HG03064 (cell line): ENCODE results near the gene LIPI.
"Not testable (repeated sequence)": the region's sequence is repeated elsewhere in the genome, so short reads cannot be mapped to it uniquely, and the experiment has no call there.

Source experiments
- ATAC-seq: cut with Tn5 transposase; IDR thresholded peaks from one replicate; pipeline ENCODE4 v1.9.1; 2021; ENCODE audit warnings: low read depth; ENCODE audit not compliant: unreplicated experiment

The LIPI gene

GRCh38 chr21:14210738-14211137, at the start of gene LIPI:
Gene LIPI, minus strand, starts transcription at chr21:14210955. Its CDS starts 110 bp downstream, at chr21:14210845.
- no peak for ATAC-seq

GRCh38 chr21:14260174-14260764, 49.5 kb upstream of the LIPI start:
- no peak for ATAC-seq

DNA sequence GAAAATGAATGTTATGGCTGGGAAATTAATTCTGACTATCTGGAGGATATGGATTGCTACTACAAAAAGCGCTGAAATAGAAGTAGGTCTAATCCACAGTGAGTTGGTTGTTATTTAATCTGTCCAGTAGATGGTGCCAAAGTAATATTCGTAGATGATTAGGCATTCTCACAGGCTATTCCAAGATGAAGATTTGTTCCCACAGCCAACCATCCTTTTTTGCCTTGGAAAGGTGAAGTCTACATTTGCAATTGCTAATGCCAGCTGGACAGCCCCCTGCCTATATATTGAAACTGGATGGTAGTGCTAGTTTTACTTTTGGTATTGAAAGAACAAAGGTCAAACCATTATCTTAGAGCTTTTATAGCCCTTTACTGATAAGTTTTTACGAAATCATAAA, 49.0 kb upstream of the LIPI start:
- ATAC-seq = no peak

- no peak for ATAC-seq
Measured at GRCh38 chr21:14251336-14251735, 40.6 kb upstream of the LIPI start.

GRCh38 chr21:14245711-14246110, 35.0 kb upstream of the LIPI start:
- no peak for ATAC-seq

DNA sequence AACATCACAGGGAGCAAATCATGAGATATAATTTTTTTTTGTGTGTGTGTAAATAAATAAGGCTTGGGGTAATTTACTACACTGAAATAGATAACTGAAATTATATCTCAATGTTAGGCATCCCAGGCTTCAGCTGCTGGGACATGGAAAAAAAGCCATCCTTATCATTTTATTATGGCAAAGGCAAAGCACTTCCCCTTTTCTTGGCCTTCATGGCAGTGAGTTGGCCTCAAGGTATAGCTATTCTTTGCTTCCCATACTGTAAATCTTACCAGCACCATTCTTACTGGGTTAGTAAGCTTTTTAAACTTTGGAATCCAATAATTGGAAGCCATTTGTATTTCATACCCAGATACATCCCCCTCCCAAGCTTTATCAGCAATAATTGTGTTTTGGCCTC, 34.2 kb upstream of the LIPI start:
- no peak for ATAC-seq

- no peak for ATAC-seq
Measured at GRCh38 chr21:14243874-14244273, 33.1 kb upstream of the LIPI start.

GRCh38 chr21:14243461-14243860, 32.7 kb upstream of the LIPI start:
- ATAC-seq = no peak

- no peak for ATAC-seq
Measured at GRCh38 chr21:14241297-14241696, 30.5 kb upstream of the LIPI start.

DNA sequence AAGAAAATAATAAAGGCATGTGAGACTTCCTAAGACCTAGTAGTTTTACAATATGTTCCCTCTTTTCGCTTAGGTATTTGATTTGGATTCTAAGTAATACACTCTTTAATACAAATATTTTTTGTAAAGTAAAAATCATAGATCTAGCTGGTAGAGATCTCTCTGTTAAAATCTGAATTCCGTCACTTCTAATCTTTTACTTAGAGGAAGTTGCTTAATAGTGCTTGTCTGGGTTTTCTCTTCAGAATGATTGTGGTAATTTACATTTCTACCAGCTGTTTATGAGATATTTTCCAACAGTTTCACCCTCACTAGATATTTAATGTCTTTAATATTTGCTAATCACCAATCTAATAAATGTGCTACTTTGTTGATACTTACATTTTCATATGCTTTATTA, 28.5 kb upstream of the LIPI start:
- no peak for ATAC-seq

- ATAC-seq = no peak
Measured at GRCh38 chr21:14236180-14236579, 25.4 kb upstream of the LIPI start.

- ATAC-seq = no peak
Measured at GRCh38 chr21:14235101-14235500, 24.3 kb upstream of the LIPI start.

- no peak for ATAC-seq
Measured at GRCh38 chr21:14229399-14229798, 18.6 kb upstream of the LIPI start.

DNA sequence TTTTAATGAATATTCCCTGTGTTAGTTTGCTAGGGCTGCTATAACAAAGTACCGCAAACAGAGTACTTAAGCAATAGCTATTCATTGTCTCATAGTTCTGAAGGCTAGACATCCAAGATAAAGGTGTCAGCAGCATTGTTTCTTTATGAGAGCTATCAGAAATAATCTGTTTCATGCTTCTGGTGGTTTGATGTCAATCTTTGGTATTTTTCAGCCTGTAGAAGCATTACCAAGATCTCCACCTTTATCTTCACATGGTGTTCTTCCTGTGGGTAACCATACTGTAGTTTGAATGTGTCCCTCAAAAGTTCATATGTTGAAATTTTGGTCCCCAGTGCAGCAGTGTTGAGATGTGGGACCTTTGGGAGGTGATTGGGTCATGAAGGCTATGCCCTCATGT, 12.6 kb upstream of the LIPI start:
- no peak for ATAC-seq

DNA sequence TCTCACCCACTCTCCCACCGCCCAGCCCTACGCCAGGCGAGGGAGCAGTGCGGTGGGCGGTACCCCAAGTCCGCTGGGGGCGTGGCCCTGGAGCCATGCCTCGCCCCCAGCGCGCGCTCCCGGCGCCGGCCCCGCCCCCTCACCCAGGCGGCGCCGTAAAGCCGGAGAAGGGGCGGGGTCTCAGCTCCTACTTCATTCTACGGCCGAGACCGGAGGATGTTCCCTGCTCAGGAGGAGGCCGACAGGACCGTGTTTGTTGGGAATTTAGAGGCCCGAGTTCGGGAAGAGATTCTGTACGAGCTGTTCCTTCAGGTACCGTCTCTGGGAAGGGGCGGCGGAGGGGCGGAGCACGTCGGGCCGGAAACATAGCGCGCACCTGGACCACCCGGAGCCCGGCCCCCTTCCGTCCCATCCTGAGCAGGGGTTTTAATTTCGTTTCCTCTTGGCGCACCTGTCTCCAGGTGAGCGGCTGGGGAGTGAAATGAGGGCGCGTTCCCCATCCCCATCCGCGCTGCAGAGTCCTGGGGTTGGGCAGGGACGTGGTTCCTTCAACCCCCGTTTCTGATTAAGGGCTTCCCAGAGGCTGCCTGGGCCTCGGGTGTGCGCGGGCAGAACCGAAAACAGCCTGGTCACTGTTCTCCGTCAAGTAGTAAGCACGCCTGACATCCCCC, 5.4 kb upstream of the LIPI start, which contains the start of gene RBM11:
TSS of gene RBM11 (plus strand) at position 187 of the 671 bp plus-strand sequence. CDS start at position 217, 30 bp downstream.
- ATAC-seq = peak; percentile 68

DNA sequence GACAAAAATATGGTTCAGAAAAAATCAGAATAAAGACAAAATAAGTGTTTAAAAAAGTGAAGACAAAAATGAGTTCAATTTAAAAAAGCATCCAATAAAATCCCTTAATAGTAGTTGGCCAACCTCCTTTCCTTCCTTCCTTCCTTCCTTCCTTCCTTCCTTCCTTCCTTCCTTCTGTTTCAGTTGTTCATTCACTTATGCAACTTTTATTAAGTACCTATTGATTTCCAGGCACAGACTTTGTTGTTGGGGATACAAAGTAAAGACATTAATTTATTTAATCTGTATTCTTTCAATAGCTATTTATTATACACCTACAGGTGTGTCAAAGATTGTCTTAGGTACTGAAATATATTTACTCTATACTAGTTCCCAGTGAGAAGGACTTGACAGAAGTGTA, 2.4 kb upstream of the LIPI start:
- no peak for ATAC-seq

DNA sequence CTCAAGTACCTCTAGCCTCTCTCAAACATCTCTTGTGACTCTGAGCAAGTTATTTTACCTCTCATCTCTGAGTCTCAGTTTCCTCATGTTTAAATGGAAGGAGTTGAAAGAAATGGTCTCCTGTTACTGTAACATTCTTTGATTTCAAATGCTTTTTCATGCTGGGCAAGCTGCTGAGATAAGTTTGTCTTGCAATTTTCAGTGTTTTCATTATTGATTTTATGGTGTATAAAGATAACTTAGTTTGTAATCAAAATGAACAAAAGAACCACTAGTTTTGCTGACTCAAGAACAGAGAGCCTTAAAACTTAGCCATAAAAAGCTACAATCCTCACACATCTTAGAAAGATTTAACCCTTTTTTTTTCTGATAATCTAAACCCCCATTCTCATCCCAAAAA, 4.5 kb downstream of the LIPI start:
- ATAC-seq = no peak

- not testable (repeated sequence) for ATAC-seq
Measured at GRCh38 chr21:14166463-14167223, 44.1 kb downstream of the LIPI start.

- no peak for ATAC-seq
Measured at GRCh38 chr21:14143999-14144398, 66.8 kb downstream of the LIPI start.

GRCh38 chr21:14124266-14124665, 86.5 kb downstream of the LIPI start:
- ATAC-seq = no peak

DNA sequence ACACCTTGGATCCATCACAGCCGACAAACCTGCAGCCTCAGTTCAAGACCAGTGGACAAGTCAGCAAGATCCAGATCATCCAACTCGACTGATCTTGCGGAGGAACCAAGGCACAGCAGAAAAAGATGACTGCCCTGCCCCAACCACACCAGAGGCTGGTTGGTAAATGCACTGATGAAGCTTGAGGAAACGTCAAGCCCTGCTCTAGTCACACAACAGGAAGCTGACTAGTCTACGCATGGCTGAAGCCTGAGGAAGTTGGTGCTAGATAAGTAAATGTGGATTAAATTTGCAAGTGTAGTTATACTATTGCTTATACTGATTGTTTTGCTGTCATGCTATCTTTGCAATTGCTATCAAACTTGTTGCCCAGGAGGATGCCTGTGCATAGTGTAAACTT, 89.0 kb downstream of the LIPI start:
- ATAC-seq = no peak
